GM18873 (cell line): ENCODE data around the gene ZNF644.
A peak's percentile ranks its signal among the peaks of the same experiment; 100 is the strongest.

Experiments used
- ATAC-seq: cut with Tn5 transposase; IDR thresholded peaks from one replicate; pipeline ENCODE4 v1.9.1; 2021; ENCODE audit warnings: mild to moderate bottlenecking, moderate library complexity, moderate number of reproducible peaks; ENCODE audit not compliant: unreplicated experiment, low FRiP score

The ZNF644 gene

GRCh38 chr1:91024481-91025119 is 2.8 kb upstream of the ZNF644 start:
- ATAC-seq: no peak

DNA sequence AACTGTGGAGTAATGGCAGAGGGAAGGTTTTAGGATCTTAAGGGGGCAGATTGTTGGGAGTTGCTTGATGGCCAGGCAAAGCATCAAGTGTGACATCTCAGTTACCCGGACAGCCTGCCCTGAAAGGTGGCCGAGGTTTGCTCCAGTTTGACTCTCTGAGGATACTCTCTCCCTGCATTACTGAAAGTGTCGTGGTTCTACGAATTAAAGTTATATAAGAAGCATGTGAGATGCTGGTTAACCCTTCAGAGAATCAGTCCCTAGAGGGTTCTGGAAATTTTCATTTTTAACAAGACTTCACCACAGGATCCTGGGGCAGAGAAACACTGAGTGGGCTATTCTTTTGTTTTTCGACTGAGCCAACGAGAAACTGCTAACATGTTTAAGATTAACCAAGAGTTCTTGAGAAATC is 689 bp upstream of the ZNF644 start:
- ATAC-seq: peak; percentile 5

DNA sequence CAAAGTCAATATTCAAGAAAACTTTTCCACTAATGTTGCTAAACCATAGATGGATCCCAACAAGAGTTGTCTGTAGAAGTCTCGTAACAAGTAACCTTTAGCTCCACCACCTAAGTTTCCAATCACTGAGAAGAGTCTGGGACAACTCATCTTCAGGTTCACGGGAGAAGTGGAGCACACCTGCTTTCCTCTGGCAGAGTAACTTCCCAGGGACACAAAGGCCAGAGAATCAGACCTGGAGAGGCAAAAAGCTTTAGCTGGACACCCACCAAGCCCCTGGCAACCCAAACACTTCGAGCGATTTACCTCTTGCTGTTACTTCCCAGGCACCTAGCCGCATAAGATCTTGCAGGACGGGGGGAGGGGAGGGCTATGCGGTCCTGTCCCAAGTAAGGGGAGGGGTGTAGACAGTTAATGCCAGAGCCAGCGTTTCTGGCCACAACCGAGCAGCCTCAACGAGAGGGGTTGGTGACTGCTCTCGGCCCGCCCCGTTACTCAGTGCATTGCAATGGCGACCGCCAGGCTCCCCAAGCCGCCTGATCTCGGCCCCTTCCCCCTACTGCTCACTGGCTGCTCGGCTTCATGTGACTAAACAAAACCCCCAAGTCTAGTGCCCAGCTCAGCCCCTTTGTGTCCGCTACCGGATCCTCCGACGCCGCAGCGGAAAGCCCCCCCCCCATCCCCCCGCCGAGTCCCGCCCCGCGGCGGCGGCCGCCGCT is 709 bp downstream of the ZNF644 start:
- peak; percentile 36 for ATAC-seq

DNA sequence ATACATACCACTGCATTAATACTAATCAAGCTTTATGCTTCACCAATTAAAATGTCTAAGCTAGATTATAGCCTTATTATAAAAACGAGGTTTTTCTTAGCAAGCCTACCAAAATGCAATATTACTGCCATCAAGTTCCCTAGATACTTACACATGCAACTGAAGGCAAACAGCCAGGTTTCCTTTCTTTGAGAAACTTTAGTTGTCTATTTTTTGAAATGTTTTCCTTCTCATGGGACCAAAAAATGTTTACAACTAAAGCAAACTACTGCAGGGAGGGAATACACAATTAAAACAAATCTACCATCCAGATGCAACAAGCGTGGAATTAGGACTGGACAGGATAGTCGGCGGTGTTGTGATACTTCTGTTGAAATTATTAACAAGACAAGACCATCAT is 1.3 kb downstream of the ZNF644 start:
- no peak for ATAC-seq

- no peak for ATAC-seq
These were observed 3.8 kb downstream of the ZNF644 start for GRCh38 chr1:91018006-91018405.

- no peak for ATAC-seq
These were observed 5.9 kb downstream of the ZNF644 start for GRCh38 chr1:91015794-91016550.

DNA sequence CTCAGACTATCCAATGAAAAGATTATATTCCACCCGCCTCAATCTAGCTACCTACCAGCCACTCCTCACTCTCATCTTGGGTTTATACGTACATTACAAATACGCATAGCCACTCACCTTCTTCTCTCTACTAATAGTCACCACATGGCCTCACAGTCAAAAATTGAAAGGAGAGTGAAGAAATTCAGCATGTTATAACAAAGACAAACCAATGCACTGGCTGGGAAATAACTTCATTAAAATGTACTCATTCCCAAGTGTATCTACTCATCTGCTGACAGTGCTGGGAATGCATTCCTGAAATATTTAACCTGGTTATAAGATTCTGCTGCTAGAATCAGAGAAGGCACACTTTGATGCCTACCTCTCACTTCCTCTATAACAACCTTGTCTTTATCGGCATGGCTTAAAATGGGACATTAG is 6.5 kb downstream of the ZNF644 start:
- ATAC-seq: no peak

DNA sequence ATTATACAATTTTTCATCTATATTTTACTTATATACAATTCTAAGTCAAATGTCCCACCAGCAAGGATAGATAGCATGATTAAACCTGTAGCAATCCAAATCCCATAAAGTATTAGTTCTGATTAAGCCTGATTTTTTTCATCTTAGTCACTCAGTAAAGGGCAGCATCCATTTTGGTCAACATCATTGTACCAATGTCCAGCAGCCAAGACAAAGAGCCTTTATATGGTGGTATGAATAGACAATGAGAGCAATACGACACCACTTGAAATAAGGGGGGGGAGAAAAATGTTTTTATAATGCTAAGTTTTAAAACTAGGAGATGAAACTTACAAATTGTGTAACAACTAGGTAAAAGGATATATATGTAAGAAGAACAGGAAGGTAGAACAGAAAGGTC is 7.4 kb downstream of the ZNF644 start:
- no peak for ATAC-seq

DNA sequence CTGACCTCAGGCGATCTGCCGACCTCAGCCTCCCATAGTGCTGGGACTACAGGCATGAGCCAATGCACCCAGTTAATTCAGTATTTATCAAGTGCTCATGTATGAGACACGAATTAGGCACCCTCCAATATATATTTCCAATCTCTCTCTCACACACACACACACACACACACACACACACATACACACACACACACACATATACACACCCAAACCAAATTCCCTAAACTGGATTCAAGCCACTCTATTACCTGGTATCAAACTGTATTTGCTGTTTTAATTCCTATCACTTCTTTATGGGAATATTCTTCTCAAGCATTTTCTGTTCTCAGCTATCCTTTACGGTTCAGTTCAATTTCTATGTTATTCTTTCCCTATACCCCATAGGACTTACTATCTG is 8.5 kb downstream of the ZNF644 start:
- no peak for ATAC-seq

DNA sequence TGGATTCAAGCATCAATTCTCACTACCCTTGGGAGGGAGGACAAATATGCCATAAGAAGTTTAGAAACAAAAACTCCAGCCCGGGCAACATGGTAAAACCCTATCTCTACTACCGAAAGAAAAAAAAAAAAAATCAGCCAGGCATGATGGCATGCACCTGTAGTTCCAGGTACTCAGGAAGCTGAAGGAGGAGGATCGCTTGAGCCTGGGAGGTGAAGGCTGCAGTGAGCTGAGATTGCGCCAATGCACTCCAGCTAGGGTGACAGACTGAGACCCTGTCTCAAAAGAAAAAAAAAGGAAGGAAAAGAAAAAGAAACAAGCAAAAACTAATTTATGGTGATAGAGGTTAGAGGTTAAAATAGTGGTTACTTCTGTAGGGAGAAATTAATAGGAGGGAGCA is 9.6 kb downstream of the ZNF644 start:
- ATAC-seq: no peak

DNA sequence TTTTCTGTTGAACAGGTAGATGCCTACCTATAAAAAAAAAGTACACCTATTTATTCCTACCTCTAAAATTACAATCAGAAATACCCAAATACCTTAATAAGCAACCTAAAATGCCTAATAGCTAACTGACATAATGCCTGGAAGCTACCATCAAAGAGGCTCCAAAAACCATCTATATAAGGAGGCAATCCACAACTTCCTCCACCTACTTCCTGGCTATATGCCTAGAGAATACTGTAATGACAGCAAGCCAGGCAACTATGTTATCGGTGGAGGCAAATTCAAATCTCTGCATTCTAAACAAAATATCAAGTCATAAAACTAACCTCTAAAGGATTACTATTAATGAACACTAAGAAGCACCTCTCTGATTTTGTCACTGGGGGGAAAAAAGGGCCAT is 10.1 kb downstream of the ZNF644 start:
- ATAC-seq: no peak

DNA sequence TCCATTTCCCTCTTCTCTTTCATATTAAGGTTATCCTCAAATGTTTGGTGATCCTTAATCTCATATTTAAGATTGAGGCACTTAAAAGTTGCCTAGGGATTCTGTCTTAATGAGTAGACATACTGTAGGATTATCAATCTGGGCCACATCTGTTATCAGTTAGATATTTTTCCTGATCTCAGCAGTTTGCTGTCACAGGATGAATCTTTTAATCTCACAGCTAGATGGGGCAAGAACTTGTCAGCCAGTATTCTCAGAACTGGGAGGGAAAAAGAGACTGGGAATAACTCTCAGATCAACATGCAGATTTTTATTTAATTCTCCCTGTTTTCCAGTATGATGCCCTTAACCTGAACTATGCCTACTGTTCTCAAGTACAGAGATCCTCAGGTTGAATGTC is 14.0 kb downstream of the ZNF644 start:
- no peak for ATAC-seq

- no peak for ATAC-seq
These were observed 14.7 kb downstream of the ZNF644 start for GRCh38 chr1:91007092-91007491.

GRCh38 chr1:91006113-91006908 is 15.5 kb downstream of the ZNF644 start:
- no peak for ATAC-seq

DNA sequence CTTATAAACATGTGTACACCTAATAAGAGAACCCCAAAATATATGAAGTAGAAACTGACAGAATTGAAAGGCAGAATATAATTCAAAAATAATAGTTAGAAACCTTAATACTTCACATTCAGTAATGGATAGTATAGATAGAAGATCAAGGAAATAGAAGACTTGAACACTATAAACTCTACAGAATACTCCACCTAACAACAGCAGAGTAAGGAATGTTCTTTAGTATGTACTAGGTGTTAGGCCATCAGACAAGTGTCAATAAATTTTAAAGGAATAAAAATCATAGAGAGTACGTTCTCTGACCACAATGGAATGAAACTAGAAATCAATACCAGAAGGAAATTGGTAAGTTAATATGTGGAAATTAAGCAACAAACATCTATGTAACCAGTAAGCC is 16.6 kb downstream of the ZNF644 start:
- ATAC-seq: no peak

DNA sequence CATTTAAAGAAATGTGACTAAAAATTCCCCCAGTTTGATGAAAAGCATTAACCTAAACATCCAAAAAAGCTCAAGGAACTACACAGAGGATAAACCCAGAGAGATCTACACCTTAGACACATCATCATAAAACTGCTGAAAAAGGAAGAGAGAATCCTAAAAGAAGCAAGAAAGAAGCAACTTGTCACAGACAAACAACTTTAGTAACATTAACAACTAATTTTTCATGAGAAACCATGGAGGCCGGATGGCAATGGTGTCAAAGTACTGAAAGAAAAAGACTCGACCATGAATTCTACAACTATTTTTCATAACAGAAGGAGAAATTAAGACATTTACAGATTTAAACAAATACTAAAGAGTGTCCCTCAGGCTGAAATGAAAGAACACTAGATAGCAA is 17.7 kb downstream of the ZNF644 start:
- no peak for ATAC-seq

DNA sequence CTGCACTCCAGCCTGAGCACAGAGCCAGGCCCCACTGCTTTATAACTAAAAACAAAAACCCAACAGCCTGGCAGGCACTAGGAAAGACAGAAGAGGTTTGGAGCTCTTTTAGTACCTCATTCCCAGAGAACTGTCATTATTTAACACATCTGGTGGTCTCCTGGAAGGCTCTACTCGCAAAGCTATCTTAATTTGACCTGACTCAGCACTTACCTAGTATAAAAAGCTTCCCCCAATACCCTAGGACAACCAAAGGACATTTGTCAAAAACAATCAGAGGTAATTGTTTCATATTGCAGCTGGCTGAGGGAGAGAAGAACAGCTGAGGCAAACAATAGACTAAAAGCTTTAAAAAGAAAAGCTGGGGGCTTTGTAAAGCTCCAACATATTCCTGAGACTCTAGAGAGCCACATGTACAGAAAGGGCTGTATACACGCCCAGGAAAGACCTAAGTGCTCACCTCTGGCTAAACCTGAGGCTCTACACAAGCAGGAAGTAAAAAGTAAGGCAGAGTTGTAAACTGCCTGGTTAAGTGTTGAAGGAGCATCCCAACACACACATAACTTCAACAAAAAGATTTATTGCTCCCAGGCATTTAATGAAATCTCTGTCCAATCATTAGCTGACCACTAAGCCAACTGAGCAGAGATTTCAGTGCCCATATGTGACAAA is 25.0 kb downstream of the ZNF644 start:
- ATAC-seq: no peak

DNA sequence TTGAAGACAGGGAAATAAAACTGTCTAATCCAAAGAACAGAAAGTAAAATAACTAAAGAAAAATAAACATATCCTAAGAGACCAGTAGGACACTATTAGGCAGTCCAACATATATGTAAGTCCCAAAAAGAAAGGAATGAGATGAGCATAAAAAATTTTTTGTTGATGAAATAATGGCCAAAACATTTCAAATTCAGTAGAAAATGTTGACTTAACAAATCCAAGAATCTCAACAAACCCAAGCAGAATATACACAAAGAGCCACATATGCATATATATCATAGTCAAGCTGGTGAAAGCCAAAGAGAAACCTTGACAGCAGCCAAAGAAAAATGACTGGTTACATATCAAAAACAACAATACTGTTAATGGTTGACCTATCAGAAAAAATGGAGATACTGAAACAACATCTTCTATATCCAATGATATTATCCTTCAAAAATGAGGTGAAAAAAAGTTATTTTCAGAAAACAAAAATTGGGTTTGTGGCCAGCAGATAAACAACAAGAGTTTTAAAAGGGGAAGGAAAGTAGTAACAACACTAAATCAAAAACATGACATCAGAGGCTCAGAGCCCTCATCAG is 26.4 kb downstream of the ZNF644 start:
- ATAC-seq: no peak

DNA sequence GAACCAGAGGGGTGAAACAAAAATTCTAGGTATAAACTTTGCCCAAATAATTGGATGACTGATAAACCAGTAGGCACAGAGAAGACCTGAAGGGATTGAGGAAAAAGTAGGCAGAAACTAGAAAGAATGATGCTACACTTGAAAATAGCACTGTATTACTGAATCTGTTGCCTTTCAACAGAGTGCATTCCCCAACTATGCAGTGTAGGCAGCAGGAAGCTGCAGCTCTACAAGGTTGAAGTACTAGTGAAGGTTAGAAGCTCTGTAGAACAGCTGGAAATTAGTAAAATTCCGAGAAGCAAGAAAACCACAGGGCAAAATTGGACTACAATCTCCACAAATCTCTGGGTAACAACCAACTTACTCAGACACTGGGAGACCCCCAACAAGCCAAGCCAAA is 27.4 kb downstream of the ZNF644 start:
- ATAC-seq: no peak

- ATAC-seq: no peak
These were observed 28.6 kb downstream of the ZNF644 start for GRCh38 chr1:90993245-90993644.
